NCI-H748 (cell line): ENCODE data around the gene RASEF.

ENCODE experiments used
- DNase-seq: peaks from one replicate; lab custom pipeline; 2025; ENCODE audit not compliant: unreplicated experiment; lab: John Stamatoyannopoulos, UW

RASEF gene

DNA sequence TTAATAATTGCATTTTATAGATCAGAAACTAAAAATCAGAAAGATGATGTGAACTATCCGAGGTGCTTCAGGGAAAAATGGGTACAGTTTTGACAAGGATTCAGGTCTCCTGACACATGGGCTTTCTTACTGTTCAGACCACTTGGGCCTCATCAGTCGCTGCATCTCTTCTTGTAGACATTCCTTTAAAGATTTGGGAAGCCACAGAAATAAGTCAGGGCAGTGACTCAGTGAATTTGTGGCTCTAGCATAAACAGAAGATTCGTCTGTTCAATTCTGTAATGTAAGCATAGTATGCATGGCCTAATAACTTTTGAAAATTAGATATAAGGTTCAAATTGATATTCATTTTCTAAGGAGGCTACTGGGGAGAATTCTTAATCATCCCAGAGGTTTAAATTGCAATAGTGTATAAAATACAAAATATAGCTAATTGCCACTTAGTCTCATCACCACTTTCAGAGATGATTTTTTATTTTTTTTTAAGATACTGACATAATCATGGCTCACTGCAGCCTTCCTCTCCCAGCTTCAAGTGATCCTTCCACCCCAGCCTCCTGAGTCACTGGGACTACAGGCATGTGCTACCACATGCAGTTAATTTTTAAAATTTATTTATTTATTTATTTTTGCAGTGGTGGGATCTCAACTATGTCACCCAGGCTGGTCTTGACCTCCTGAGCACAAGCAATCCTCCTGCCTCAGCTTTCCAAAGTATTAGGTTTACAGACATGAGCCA lies 48.9 kb downstream of the RASEF start:
- no peak for DNase-seq

DNA sequence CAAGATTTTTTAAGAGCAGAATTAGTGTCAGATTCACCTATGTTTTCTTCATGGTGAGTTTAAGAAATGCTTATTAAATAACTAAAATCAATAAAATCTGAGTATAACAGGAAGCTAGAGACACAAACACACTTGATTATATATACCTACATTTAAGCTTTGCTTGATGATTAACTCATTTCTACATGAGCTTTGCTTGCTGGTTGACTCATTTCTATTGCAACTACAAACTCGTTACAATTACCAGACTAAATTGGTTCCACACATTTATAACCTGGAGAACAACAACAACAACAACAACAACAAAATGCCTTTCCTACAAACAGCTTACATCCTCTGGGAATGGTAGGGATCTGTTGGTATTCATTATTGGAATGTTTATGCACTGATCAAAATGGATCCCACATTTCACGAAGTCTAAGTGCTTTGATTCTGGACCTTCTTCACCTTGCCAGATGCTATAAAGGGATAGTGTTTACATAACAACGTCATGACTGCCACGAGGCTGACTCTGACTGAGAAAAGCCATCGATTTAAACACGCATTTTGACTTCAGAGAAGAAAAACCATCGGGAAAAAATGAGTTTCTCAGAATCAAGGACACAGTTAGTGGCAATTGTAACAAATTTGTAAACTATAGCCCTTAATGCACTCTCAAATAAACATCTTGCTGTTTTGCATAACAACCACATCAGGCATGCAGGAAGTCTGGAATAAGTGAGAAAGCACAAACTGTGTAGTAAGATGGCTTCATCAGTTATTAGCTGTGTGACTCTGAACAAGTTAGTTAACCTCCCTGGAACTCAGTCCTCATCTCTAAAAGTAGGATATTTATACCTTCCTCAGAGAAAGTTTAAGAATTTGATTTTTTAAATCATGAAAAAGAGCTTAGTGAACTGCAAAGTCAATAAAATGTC lies 49.8 kb downstream of the RASEF start:
- DNase-seq = peak; percentile 45

DNA sequence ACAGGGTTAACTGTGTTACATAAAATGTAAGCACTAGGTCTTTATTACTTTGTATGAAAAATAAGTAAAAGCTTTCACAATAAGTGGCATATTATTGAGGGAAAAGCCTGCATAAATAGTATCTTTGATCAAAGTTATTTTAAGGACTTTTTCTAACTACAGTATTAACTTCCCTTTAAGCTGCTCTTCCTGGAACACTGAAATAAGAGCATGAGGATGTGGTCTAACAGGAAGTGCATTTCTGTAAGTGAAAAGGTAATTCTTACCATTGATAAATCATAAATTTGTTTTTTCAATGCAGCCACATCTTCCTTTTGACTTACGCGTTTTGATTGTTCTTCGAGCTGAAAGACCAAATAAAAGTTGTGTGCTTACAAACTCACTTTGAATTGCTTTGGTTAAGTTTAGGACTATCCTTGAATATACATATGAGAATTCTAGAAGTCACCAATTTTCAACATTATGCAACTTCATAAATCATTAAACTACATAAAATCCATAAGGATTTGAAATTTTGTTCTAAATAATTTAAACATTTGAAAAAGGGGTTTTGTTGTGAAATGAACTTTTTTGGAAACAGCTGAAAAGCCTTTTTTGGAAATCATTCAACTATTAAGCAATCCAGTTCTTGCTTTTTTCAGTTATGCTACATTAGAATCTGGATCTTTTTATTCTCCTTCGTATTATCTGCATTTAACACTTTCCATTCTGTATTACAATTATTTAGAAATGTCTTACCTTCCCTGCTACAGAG lies 50.6 kb downstream of the RASEF start:
- DNase-seq = no peak

DNA sequence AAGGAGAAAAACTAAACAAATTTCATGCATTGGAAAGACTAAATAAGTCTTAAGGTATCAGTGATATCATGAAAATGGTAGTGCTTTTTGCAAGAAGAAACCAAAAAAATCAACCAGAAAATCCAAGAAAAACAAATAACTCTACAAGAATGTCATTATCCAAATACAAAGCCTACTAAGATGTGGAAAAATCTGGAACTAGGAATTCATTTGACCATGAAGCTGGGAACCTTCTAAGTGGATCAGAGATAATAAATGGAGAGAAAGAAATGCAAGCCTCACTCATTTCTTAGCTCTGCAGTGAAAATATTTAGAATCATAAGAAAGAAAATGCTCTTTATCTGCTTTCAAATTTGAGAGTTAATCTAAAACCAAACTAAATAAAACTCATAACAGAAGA lies 51.3 kb downstream of the RASEF start:
- DNase-seq = no peak

DNA sequence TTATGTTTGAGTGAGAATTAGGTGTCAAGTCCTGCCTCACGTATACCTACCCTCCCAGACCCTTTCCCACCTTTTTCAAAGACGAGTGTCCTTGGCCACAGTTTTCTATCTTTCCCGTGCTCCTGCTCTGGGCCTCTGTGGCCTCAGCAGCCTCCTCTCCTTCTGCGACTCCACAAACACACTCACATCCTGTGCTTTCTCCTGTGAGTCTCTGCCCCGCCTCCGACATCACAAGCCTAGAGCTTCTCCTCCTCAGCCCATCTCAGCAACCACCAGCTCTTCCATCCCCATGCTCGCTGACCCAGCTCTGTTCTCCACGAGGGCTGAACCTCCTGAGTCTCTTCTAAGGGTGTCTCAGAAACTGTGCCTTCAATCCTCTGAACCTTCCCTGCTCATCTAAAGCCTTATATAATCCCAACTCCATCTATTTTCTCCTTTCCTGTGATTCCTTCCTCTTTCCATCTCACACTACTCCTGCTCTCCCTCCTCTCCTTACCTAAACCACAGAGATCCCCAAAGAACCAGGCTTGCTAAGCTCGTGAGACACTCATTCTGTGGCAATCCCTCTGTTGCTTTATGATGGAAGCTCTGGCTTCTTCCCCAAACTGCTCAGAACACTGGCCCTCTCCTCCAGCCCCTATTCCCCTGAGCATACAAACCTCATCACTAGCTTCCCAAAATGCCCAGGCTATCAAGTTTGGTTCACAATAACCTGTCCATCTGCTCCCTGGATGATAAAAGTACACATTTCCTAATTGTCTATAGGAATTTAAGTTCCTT lies 55.2 kb downstream of the RASEF start:
- DNase-seq = no peak

DNA sequence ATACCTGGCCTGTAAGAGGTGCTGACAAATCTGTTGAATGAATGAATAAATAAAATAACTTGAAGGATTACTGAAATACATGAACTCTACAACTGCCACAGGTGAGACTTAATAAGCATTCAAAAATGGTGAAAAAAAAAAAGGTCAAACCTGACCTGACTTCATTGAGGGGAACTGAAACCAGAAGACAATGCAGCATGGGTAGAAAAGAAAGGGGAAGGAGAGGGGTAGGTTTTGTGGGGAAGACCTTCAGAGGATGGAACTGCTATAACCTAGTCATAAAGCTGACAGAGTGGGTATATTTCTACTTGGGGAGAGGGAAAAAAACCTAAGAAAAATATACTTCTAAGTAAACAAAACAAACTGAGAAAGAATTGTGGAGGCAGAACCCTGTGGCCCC lies 56.6 kb downstream of the RASEF start:
- DNase-seq = no peak

DNA sequence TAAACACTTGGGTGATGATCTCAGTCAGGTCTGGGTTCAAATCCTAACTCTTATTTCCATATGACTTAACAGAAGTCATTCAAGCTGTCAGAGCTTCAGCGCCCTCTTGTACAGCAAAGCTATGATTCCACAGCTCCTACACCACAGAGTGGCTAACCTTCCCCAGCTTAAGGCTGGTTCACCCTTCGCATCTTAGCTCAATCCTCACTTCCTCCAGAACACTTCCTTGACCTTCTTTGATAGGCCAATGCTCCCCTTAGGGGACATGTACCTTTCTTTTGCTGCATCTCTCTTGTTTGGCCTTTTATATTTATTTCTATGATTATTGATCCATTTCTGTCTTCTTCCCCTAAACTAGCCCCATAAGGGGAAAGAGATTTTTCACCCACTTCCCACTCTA lies 57.0 kb downstream of the RASEF start:
- no peak for DNase-seq

DNA sequence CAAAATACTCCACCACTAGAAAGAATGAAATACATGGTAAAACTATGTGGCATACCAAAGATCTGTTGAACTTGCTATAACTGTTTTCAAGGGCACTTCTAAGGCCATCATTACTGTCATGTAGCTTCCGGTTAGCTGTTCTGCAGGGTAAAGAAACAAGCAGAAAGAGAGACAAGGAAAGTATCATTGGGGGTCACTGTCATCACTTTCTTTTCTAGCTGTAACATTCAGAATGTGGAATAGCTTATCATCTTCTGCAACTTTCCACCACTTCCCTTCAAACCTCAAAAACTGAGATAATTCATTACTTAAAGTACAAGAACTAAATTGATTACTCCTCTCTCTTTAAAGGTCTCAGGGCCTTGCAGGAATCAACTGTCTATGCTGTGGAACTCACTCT lies 57.6 kb downstream of the RASEF start:
- DNase-seq = no peak

DNA sequence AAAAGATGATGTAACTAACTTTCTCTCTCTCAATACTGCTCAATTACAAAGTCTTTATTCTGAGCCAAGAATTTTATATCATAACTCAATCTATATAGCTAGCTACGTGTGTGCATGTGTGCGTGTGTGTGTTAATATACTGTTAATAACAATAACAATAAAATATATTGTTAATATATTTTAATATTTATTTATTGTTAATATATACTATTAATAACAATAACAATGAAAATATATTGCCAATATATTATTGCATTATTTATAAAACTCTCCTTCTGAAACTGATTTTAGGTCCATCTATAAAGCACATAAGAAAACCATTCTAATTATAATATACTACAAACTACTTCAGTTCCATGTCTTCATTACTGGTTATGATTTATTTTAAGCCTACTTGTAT lies 60.6 kb downstream of the RASEF start:
- no peak for DNase-seq

DNA sequence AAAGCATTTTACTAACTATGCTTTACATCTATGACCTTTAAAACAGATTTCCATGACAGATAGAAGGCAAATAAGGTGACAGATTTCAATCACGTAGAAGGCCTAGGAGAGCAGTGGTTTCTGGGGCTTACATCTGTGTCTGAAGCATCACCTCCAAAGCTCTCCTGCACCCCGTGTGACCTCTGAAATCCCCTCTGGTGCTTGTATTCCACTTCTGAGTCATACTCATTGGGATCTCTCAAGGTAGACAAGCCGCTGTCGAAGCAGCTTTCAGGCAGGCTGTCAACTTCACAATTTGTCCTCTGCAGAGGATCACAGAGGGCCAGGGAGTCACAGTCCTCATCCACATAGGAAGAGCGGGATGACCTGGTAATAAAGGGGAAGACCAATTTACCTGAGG lies 62.2 kb downstream of the RASEF start:
- DNase-seq = no peak

DNA sequence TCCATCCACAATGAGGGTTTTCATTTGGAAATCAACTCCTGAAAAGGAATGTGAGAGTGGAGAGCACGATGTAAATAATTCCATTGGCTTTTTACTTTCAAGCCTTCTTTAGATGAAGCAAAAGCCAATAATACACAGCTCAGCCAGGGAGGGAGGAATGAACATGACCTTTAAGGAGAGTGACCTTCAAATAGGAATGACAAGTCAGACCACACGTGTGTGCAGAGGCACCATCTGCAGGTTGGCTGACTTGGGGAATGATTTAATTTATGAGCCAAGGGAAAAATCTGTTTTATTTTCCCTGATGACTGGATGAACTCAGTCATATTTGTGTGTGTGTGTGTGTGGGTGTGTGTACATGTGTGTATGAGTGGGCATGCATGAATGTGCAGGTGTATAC lies 64.5 kb downstream of the RASEF start:
- DNase-seq = no peak

DNA sequence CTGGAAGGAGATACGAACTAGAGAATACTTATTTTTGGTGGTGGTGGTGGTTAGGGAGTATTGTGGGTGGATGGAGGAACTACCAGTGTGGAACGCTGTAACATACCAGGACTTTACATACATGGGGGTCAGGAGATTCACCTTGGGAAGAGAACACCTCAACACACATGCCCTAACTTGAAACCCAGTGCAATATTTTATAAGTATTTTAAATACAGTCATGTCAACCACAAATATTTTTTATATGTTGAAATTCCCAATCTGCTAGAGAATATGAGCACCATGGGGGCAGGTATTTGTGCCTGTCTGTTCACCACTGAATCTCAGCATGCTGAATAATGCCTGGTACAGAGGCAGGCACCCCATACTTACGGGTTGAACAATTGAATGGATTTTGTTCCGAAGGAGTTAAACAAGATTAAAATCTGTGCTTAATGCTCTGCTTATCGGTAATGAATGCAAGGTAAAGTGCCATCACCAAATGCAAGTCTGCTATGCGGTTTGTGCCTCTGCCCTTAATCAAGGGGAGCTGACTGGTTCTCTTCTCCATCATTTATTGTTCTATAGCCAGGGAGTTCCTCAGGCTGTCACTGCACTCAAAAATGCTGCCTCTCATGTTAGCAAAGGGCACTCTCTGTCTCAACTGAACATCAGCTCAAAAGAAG lies 65.3 kb downstream of the RASEF start:
- DNase-seq = no peak

DNA sequence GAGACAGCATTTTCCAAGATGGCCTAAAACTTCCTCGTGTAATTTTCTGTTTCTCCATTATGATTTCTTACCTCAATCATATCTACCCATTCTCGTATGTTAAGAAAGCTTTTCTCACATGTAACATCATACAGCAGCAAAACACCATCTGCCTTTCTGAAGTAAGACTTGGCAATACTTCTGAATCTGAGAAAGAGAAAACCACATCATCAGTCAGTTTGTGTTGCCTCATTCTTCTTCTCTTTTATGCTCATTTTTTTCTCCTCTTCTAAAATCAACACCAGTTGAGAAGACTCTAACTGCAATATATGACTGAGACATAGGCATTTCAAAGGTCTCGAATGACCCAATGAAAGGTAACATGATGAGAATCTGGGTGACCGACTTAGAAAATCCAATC lies 66.0 kb downstream of the RASEF start:
- no peak for DNase-seq

DNA sequence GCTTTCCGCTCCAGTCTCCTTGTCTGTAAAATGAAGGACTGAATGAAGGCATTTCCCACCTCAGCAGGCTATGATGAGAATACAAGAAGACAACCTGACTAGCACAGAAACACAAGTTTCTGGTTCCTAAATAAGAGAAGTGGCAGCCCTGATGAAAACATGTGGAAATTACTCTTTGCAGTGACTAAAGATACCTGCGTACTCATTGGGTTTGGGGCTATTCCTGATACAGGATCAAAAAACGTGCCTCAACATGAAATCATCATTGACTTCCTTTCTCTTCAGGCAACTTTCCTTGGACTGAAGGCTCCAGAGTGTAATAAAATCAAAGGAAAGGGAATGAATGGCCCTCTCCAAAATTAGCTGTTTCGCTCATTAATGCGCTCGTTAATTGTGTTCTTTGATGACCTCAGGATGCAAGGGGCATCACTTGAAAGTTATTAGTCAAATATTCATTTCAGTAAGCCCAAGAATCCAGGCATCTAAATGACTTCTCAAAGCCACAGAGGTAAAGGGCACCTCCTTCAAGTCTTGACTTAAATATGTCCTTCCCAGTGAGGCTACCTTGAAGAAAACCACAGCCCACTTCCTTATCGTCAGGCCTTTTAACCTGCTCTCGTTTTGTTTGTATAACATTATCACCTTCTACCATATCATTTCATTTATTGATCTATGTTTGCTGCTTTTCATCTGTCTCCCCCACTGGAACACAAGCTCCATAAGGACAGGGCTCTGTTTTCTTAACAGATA lies 68.9 kb downstream of the RASEF start:
- no peak for DNase-seq

DNA sequence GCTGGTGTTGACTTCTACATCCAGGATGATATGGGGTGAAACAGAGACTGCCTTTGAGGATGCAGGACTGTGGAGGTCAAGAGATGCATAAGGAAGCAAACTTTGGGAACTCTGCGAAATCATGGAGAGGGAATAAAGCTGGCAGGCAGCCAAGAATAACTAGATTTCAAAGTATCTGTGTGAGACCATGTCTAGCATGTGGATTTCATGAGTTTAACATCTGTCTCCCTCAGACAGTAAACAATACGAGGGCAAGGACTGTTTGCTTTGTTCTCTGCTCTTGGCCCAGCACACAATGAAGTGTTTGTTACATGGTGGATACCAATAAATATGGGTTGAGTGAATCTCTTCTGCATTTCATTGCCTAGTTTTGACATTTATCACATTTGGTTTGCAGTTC lies 71.3 kb downstream of the RASEF start:
- peak; percentile 85 for DNase-seq

DNA sequence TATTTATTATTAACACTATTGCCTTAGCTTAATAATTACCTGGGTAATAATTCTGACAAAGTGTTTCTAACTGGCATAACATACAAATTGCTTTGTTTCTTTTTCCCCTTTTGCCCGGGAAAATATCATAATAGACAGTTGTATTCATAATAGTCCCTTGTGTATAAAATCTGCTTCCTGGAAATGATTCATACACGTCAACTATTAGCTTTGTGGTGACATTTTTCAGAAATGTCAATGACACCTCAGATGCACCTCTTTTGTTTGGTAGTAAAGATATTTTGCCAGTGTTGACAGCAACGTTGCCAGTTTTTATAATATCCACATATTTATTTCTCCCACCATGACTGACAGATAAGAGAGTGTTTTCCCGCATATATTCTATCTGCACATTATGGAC lies 73.0 kb downstream of the RASEF start:
- no peak for DNase-seq

DNA sequence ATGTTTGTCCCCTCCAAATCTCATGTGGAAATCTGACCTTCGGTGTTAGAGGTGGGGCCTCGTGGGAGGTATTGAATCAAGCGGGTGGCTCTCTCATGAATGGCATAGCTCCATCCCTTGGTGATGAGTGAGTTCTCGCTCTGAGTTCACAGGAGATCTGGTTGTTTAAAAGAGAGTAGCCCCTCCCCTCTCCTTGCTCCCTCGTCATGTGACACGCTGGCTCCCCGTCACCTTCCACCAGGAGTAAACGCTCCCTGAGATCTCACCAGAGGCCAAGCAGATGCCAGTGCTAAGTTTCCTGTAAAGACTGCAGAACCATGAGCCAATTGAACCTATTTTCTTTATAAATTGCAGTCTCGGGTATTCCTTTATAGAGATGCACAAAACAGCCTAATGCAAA lies 74.5 kb downstream of the RASEF start:
- DNase-seq = no peak

DNA sequence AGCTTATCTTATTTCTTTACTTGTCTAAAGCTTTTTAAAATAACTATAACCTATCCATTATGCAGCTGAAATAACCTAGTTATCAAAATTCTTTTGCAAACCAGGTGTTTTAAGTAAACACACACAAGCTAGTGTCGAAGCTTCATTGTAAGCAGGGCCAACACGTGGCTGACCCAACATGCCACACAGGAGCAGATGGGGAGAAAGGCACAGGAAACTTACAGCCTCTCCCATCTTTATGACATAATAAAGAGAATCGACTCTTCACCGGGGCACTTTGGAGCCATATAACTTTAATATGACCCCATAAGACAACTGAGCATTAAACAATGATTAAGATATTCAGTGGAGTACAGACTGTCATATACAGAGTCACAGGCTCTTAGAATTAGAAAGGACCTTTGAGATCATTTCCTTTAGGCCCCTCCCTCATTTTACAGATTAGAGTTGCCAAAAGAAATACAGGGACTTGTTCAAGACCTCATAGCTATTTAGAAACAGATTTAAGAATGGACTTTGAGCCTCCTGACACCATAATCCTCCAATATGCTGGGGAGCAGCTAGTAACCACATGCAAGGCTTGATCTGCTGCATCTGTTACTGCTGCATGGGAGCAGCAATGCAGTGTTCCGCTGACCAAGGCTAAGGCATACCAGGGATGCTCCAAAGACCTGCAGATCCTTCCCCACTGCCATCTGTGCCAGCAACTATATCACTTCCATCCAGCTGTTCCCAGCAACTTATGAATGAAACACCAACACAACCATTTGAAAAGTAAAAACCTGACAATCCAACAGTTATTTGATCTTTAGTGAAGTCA lies 75.4 kb downstream of the RASEF start:
- no peak for DNase-seq

DNA sequence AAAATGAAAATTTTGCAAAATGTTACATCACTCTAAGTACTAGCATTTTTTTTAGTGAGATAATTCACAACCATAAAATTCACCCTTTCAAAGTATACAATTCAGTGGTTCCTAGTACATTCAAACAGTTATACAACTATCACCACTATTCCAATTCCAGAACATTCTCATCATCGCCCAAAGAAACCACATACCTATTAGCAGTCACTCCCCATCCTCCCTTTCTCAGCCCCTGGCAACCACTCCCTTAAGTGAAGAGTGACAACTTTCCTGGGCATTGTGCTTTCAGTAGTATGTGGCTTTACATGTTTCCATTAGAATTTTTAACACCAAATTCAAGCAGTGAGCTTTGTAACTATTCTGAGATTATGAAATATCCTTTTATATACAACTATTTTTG lies 81.4 kb downstream of the RASEF start:
- no peak for DNase-seq
